Fibroblast of pulmonary artery (primary cell): ENCODE measurements around the gene GALNT9.

Experiments
- DNase-seq: peaks from one replicate; pipeline ENCODE4 v3.0.0-alpha.2; 2010; ENCODE audit warnings: low read depth
- H3K4me3 ChIP-seq: replicated peaks from 2 replicates; pipeline ENCODE4 v1.5.1; 2011; ENCODE audit warnings: low read depth, mild to moderate bottlenecking, control low read depth, low read length, moderate library complexity
- TF ChIP-seq, protein P1 (sequence below): IDR thresholded peaks from 2 replicates; pipeline ENCODE4 v1.5.1; 2011; ENCODE audit warnings: mild to moderate bottlenecking, control low read depth, low read length, inconsistent platforms; ENCODE audit errors: missing control alignments

The GALNT9 gene

DNA sequence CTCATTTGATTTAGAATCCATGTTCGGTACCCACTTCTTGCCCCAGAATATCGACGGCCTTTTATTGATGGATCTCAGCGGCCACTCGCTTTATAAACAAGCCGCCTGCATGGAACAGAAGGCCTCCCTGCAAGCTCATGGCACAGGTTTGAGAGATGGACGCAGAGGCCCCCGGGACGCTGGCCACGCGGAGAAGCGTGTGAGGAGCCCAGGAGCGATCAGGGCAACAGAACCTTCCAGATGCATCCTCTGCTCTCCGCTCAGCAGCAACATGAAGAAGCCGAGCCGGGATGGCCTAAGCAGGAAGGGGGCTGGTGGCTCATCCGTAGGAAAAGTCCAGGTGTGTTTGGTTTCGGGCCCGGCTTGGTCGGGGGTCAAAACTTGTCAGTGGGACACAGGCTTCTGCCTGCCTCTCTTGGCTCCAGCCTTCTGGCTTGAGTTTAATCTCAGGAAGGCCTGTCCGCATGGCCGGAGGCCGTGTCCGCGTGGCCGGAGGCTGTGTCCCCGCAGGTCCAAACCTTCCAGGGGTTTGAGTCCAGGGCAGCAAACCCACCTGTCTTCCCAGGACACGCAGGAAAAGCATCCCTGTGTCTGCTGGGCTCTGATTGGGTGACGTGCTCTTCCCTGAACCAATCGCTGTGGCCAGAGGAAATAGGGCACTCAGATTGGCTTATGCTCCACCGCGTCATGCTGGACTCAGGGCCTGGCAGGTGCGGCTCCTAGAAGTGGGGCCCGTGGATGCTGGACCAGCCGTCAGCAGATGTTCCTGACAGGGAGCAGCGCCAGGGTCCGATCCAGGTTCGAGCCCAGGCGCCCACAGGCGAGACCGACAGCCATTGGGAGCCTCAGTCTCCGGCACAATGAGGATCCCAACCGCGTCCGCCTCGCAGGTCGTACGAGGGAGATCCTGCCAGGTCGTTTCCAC, 65.0 kb downstream of the GALNT9 start:
- TF ChIP-seq, protein P1, sequence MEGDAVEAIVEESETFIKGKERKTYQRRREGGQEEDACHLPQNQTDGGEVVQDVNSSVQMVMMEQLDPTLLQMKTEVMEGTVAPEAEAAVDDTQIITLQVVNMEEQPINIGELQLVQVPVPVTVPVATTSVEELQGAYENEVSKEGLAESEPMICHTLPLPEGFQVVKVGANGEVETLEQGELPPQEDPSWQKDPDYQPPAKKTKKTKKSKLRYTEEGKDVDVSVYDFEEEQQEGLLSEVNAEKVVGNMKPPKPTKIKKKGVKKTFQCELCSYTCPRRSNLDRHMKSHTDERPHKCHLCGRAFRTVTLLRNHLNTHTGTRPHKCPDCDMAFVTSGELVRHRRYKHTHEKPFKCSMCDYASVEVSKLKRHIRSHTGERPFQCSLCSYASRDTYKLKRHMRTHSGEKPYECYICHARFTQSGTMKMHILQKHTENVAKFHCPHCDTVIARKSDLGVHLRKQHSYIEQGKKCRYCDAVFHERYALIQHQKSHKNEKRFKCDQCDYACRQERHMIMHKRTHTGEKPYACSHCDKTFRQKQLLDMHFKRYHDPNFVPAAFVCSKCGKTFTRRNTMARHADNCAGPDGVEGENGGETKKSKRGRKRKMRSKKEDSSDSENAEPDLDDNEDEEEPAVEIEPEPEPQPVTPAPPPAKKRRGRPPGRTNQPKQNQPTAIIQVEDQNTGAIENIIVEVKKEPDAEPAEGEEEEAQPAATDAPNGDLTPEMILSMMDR, result no peak
- H3K4me3 ChIP-seq, result no peak overlapping the region
- DNase-seq, result no peak

DNA sequence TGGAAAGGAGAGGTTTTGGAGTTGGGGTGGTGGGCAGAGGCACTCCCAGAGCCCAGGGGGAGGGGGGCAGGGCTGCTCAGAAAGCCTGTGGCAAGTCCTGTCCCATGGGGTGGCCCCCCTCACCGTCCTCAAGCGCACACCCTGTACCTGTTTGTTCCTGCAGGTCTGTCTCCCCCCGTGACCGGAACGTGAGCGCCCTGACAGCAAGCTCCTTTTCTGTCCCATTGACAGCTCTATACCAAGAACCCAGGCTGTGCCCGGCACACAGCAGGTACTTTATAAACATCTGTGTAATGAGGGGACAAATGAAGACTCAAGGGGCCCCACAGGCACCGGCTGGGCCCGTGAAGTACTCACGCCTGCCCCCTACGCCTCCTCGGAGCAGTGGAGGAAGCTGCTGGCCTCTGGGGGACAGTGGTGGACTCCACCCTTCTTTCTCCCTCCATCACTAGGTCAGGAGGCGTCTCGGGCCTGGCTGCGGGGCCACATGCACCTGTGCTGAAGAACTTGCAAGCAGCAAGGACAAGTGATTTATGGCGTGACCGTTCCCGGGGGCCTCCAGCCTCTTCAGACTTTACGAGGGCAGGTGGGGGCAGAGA, 65.8 kb downstream of the GALNT9 start:
- no peak overlapping the region for H3K4me3 ChIP-seq
- no peak for DNase-seq
- TF ChIP-seq, protein P1, result no peak

DNA sequence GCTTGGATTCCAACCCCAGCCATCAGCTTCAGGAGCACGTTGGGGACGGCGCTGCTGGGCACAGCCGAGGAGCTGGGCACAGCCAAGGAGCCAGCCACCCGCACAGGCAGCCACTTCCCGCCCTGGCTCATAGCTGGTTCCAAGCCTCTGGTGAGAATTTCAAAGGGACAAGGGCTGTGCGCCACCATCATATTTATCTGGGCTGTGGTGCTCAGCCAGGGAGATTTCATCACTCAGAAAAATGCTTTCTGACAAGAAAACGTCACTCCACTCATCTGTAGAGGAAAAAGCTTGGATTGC, 66.4 kb downstream of the GALNT9 start:
- TF ChIP-seq, protein P1, result no peak
- DNase-seq, result no peak
- H3K4me3 ChIP-seq, result no peak overlapping the region

DNA sequence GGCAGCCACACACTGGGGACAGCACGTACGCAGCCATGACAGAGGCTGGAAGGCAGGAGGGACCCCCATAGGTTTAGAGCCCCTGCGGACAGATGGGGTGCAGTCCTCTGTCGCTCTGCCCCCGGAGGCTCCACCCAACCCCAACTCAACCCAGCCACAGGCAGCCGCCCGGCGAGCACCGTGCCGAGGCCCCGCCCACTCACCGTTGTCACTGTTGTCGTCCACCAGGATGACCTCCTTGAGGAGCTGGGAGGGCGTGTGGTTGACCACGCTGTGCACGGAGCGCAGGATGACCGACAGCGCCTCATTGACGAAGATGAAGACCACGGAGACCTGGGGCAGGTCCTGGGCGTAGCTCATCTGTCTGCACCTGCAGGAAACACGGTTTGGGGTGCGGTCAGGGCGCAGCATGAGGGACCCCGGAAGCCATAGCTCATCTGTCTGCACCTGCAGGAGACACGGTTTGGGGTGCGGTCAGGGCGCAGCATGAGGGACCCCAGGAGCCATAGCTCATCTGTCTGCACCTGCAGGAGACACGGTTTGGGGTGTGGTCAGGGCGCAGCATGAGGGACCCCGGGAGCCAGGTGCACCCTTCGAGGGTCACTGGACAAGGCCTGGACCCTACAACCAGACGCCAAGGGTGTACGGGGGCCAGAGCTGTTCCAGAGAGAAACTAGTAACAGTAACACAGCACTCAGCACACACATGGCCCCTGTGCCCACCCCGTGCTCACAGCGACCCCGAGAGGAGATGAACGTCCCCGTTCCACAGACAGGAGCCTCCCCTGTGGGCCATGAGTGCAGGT, 66.9 kb downstream of the GALNT9 start:
- TF ChIP-seq, protein P1, result no peak
- no peak for DNase-seq
- no peak overlapping the region for H3K4me3 ChIP-seq

DNA sequence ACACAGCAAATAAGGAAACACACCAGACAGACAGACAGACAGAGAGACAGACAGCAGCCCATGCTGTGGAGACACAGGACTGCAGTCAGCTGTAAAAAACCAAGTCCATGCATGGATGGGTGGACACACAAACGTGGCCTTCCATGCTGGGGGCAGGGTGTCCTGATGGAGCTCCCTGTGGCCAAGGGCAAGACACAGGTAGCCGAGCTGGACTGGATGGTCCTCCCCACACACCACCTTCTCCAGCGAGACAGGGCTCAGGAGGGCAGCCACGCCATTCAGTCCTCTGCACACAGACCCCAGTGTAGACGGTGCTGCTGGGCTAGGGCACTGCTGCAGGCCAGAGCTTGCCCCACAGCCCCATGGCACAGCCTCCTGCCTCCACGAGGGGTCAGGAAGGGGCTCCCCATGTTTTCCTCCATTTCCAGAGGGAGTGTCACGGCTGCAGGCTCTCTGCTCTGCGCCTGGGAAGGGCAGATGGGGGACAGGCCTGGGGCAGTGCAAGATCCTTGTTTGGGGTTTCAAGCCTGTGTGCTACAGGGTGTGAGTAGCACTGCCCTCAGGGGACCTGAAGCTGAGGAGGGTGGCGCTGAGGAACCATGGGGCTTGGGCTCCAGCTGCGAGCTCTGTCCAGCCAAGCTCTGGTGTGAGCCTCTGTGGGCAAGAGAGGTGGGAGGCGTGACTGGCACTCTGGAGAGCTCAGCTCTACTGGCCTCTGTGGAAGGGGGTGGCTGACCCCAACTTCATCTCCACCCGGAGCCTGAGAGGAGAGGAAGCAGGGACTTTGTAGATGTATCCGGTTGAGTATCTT, 67.9 kb downstream of the GALNT9 start:
- H3K4me3 ChIP-seq, result no peak overlapping the region
- no peak for DNase-seq
- TF ChIP-seq, protein P1, result no peak

DNA sequence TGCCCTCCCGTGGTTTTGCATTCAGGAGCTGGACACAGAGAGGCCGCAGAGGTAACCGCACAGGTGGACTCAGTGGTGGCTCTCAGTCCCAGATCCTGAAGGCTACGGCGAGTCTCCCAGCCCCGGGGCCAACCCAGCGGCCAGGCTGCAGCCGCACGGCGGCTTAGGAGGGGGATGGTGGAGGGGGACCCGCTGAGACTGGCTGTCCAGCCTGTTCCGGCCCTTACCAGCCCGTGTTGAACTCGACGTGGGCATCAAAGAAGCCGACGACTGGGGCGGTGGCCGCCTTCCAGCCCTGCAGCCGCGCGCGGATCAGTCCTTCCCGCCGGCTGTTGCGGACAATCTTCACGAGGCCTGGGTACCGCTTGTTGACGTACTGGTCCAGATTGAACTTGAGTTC, 68.7 kb downstream of the GALNT9 start:
- DNase-seq, result no peak
- TF ChIP-seq, protein P1, result no peak
- no peak overlapping the region for H3K4me3 ChIP-seq
